AG09309 (cell line): ENCODE measurements around the gene C1QA.

ENCODE experiments used
- DNase-seq: peaks from one replicate; pipeline ENCODE4 v3.0.0-alpha.2; 2010; ENCODE audit warnings: low read depth
- H3K4me3 ChIP-seq: 2 replicates; pipeline ENCODE4 v1.5.1; 2011; ENCODE audit warnings: mild to moderate bottlenecking, low read depth, low read length, moderate library complexity; ENCODE audit not compliant: control insufficient read depth
- CTCF ChIP-seq: IDR thresholded peaks from 2 replicates; pipeline ENCODE4 v1.5.1; 2011; ENCODE audit warnings: mild to moderate bottlenecking, low read depth, low read length, inconsistent platforms; ENCODE audit not compliant: insufficient read depth, control insufficient read depth; ENCODE audit errors: missing control alignments

C1QA gene

DNA sequence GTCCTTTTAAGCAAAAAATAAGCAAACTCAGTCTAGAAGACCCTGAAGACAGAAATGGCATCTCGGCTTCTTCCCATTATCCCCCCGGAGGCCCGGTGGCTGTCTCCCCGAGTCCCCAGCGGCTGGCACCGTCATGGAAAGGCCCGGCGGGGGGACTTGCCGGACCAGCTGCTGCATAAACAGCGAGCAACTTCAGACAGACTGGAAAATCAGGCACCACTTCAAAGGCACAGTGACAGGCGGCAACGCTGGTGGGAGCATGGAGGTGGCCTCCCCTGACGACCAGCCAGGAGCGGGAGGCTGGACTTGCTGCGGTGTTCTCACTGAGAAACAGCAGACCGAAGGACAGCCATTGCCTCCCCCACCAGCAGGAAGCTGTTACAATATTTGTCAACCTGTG, 18.4 kb upstream of the C1QA start:
- no peak overlapping the region for H3K4me3 ChIP-seq
- no peak for DNase-seq
- TF ChIP-seq CTCF, result no peak

DNA sequence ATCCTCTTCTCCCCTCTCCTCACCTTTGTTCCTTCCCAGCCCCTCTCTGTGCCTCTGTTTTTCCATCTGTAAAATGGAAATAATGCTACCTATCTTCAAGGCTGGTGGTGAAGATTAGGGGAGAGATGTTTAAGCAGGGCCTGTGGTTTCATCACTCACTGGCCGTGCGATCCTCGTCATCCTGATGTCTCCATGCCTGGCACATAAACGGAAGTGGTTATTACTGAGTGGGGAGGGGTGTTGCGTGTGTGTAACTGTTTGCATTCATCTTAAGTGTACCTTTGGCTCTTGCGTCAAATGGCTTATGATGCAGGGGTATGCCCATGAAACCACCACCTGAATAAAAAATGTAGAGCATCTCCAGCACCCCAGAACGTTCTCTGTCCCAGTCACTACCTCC, 17.2 kb upstream of the C1QA start:
- no peak for TF ChIP-seq CTCF
- no peak overlapping the region for H3K4me3 ChIP-seq
- DNase-seq, result no peak

DNA sequence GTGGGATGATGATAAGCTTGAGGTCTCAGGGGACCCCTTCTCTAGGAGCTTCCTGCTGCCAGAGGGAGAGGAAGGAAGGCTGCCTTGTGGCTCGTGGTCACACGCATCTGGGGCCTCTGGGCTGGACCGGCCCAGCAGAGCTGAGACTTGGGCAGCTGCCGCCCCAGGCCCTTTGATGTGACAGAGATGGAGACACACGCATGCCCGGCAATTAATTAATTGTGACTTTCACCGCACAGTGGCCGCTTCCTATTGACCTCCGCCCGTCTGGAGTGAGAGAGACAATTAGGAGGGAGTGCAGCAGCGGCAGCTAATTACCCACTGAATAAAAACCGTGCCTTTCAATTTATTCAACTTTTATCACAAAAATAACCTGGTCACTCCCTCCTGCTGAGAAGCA, 16.6 kb upstream of the C1QA start:
- TF ChIP-seq CTCF, result no peak
- no peak for DNase-seq
- H3K4me3 ChIP-seq, result no peak overlapping the region

DNA sequence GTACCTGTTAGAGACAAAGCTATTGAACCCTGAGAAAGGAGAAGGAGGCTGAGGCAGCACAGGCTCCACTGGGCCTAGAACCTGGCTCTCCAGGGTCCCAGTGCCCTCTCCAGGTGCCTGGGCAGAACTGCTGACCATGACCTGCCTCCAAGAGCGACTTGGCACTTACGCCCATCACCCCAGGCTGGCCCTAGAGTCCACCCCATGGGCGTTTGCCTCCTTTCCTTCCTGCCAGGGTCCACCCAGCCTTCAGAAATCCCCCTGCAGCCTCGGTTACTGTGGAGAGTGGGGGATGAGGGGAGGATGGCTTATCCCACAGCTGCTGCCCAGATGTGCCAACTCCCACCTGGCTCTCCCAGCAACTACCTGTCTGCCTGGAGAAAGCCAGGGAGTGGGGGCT, 14.7 kb upstream of the C1QA start:
- no peak for TF ChIP-seq CTCF
- no peak overlapping the region for H3K4me3 ChIP-seq
- DNase-seq, result no peak

GRCh38 chr1:22625262-22625925, 11.0 kb upstream of the C1QA start:
- no peak overlapping the region for H3K4me3 ChIP-seq
- no peak for TF ChIP-seq CTCF
- no peak for DNase-seq

DNA sequence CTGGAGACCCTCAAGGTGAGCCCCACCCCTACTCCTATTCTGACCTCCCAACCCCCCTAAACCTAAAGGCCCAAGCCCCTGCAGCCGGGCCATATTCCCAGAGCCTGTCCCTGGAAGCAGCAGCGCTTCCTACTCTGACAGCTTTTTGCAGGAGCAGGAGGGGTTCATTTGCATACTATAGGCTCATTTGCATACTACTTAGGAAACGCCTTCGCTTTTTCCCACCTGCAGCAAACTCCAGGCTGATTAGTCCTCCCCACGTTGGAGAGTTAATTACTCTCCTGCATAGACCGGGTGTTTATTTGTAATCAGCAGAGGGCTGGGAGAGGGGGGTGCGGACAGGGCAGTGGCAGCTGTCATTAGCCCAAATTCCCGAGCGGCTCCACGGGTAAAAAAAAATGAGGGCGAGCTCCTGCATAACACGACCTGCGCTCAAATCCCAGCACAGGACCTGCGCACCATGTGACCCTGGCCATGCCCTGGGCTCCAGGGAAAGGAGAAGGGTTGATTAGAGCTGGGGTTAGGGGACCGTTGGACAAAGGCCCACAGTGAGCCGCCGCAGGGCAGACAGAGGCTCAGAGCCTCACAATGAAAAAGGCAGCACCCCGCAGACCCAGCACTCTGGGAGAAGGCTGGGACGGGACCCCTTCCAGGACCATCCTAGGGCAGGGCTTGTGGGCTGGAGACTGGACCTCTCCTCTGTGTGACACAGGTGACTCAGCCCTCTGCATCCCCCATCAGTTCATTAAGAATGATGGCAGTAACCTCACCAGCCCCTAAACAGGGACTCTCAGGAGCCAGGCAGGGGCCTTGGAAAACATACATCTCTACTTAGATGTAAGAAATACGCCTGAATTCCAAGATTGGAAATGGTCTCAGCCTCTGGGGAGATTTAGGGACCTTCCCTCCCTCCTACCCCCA, 9.9 kb upstream of the C1QA start:
- no peak for DNase-seq
- H3K4me3 ChIP-seq, result no peak overlapping the region
- no peak for TF ChIP-seq CTCF
